ENCODE data around the gene GRM4. TPM values are rescaled to one million over a fixed set of nuclear protein-coding genes. Genes with fewer than 3 reads are reported as not detected.

The GRM4 gene
- total RNA-seq, 6 experiments from 2014 or later: not detected

- Histone ChIP-seq H3K27me3 (no peaks in the 10 kb centered on the region), H3K27ac (no peak overlapping the region), H3K4me1 (no peaks in the 10 kb centered on the region), H3K4me3 (no peak overlapping the region), H3K36me3 (no peaks in the 10 kb centered on the region), H3K9me3 (no peaks in the 10 kb centered on the region)
- intact Hi-C loops (cut with DNase I): loop anchor here in 1 of 2 donors (10.0 kb wide), 1 partner anchor 185 kb away; no protein-coding TSS in a partner anchor
- ATAC-seq (no peak), DNase-seq (no peak)
- 40% methylated on average over 2 of the region's 11 CpGs for WGBS (ENCODE audit: insufficient coverage, low coverage, low lambda C conversion rate, missing lambda C conversion rate)
- no peak for TF ChIP-seq CTCF (IDR thresholded peaks at IDR 0.05)
- TF ChIP-seq POLR2A (IDR thresholded peaks at IDR 0.05): no peak
Measured at GRCh38 chr6:34039943-34040342, 105.9 kb downstream of the GRM4 start.

- Histone ChIP-seq H3K36me3 (no peaks in the 10 kb centered on the region), H3K4me3 (no peak overlapping the region), H3K27me3 (no peaks in the 10 kb centered on the region), H3K4me1 (no peaks in the 10 kb centered on the region), H3K9me3 (no peaks in the 10 kb centered on the region), H3K27ac (no peak overlapping the region)
- intact Hi-C loops (cut with DNase I): loop anchor here in 1 of 2 donors (10.0 kb wide), 1 partner anchor 182 kb away; no protein-coding TSS in a partner anchor
- DNase-seq: no peak
- TF ChIP-seq CTCF (IDR thresholded peaks at IDR 0.05) (no peak), POLR2A (IDR thresholded peaks at IDR 0.05) (no peak)
- 50% methylated on average over 3 of the region's 3 CpGs for WGBS (ENCODE audit: insufficient coverage, low coverage, low lambda C conversion rate, missing lambda C conversion rate)
- no peak for ATAC-seq
Measured at GRCh38 chr6:34037151-34037550, 108.7 kb downstream of the GRM4 start.

GRCh38 chr6:34036357-34037069 lies 109.4 kb downstream of the GRM4 start:
- Histone ChIP-seq H3K27me3 (no peaks in the 10 kb centered on the region), H3K9me3 (no peaks in the 10 kb centered on the region), H3K4me3 (no peak overlapping the region), H3K4me1 (no peaks in the 10 kb centered on the region), H3K36me3 (no peaks in the 10 kb centered on the region), H3K27ac (no peak overlapping the region)
- intact Hi-C loops (cut with DNase I): loop anchor here in 1 of 2 donors (10.0 kb wide), 1 partner anchor 182 kb away; no protein-coding TSS in a partner anchor
- no peak for TF ChIP-seq POLR2A (IDR thresholded peaks at IDR 0.05)
- TF ChIP-seq CTCF (IDR thresholded peaks at IDR 0.05): no peak
- no peak for DNase-seq
- ATAC-seq: no peak
- 94% methylated on average over 3 of the region's 20 CpGs for WGBS (ENCODE audit: insufficient coverage, low coverage, low lambda C conversion rate, missing lambda C conversion rate)

- 93% methylated on average over 8 of the region's 40 CpGs for WGBS (ENCODE audit: insufficient coverage, low coverage, low lambda C conversion rate, missing lambda C conversion rate)
- H3K27ac ChIP-seq: no peak overlapping the region
- no peak for TF ChIP-seq CTCF (IDR thresholded peaks at IDR 0.05)
- no peak for TF ChIP-seq POLR2A (IDR thresholded peaks at IDR 0.05)
- intact Hi-C loops (cut with DNase I): loop anchor here in 1 of 2 donors (10.0 kb wide), 1 partner anchor 181 kb away; no protein-coding TSS in a partner anchor
- ATAC-seq: no peak
- no peaks in the 10 kb centered on the region for H3K4me1 ChIP-seq
- H3K36me3 ChIP-seq: no peaks in the 10 kb centered on the region
- H3K27me3 ChIP-seq: no peaks in the 10 kb centered on the region
- no peak for DNase-seq
- no peak overlapping the region for H3K4me3 ChIP-seq
- no peaks in the 10 kb centered on the region for H3K9me3 ChIP-seq
Measured at GRCh38 chr6:34035704-34036356, 110.1 kb downstream of the GRM4 start.

Data from right lobe of liver (tissue), 6 donors.